Measurements from ENCODE around the gene TGFBRAP1.

Gene TGFBRAP1

GRCh38 chr2:105371810-105372209, 42.3 kb upstream of the TGFBRAP1 start:
- no peak overlapping the region for H3K4me2 ChIP-seq (ENCODE audit: low read length)
- no peaks in the 10 kb centered on the region for H3K27me3 ChIP-seq (ENCODE audit: control insufficient read depth, insufficient read depth, low read length)
- H3K79me2 ChIP-seq, result no peaks in the 10 kb centered on the region
- peaks cover 5% of the 10 kb centered on the region for H3K4me1 ChIP-seq
- H3K27ac ChIP-seq, result no peak overlapping the region
- H3K4me3 ChIP-seq (ENCODE audit: low read depth, low read length), result no peak overlapping the region
- H3K9me3 ChIP-seq (ENCODE audit: control insufficient read depth, low read length), result no peaks in the 10 kb centered on the region
- no peak for TF ChIP-seq CTCF (IDR thresholded peaks at IDR 0.05)
- H3K9ac ChIP-seq, result no peak overlapping the region
- no peaks in the 10 kb centered on the region for H3K36me3 ChIP-seq (ENCODE audit: control insufficient read depth, insufficient read depth, low read length)
- H2AFZ ChIP-seq, result no peak overlapping the region

GRCh38 chr2:105371156-105371555, 41.6 kb upstream of the TGFBRAP1 start:
- no peak overlapping the region for H2AFZ ChIP-seq
- no peak overlapping the region for H3K4me2 ChIP-seq (ENCODE audit: low read length)
- H3K79me2 ChIP-seq, result no peaks in the 10 kb centered on the region
- no peak for TF ChIP-seq CTCF (IDR thresholded peaks at IDR 0.05)
- H3K27me3 ChIP-seq (ENCODE audit: control insufficient read depth, insufficient read depth, low read length), result no peaks in the 10 kb centered on the region
- no peak overlapping the region for H3K4me3 ChIP-seq (ENCODE audit: low read depth, low read length)
- H3K9ac ChIP-seq, result no peak overlapping the region
- no peaks in the 10 kb centered on the region for H3K36me3 ChIP-seq (ENCODE audit: control insufficient read depth, insufficient read depth, low read length)
- no peak overlapping the region for H3K27ac ChIP-seq
- H3K9me3 ChIP-seq (ENCODE audit: control insufficient read depth, low read length), result no peaks in the 10 kb centered on the region
- peaks cover 5% of the 10 kb centered on the region for H3K4me1 ChIP-seq

GRCh38 chr2:105369777-105370690, 40.5 kb upstream of the TGFBRAP1 start:
- peak; percentile 90 for TF ChIP-seq CTCF (IDR thresholded peaks at IDR 0.05)
- no peaks in the 10 kb centered on the region for H3K27me3 ChIP-seq (ENCODE audit: control insufficient read depth, insufficient read depth, low read length)
- no peak overlapping the region for H3K4me2 ChIP-seq (ENCODE audit: low read length)
- no peaks in the 10 kb centered on the region for H3K79me2 ChIP-seq
- no peaks in the 10 kb centered on the region for H3K9me3 ChIP-seq (ENCODE audit: control insufficient read depth, low read length)
- H3K36me3 ChIP-seq (ENCODE audit: control insufficient read depth, insufficient read depth, low read length), result no peaks in the 10 kb centered on the region
- H3K4me1 ChIP-seq, result peaks cover 5% of the 10 kb centered on the region
- H3K4me3 ChIP-seq (ENCODE audit: low read depth, low read length), result no peak overlapping the region
- peak overlapping the region; percentile 73 for H2AFZ ChIP-seq
- no peak overlapping the region for H3K27ac ChIP-seq
- H3K9ac ChIP-seq, result no peak overlapping the region

- no peak overlapping the region for H3K4me3 ChIP-seq (ENCODE audit: low read depth, low read length)
- H3K36me3 ChIP-seq (ENCODE audit: control insufficient read depth, insufficient read depth, low read length), result no peaks in the 10 kb centered on the region
- H3K9me3 ChIP-seq (ENCODE audit: control insufficient read depth, low read length), result no peaks in the 10 kb centered on the region
Measured at GRCh38 chr2:105368759-105369408, 39.3 kb upstream of the TGFBRAP1 start.

More at GRCh38 chr2:105368759-105369408, 39.3 kb upstream of the TGFBRAP1 start:
- Histone ChIP-seq H3K4me2 (ENCODE audit: low read length) (no peak overlapping the region), H2AFZ (no peak overlapping the region), H3K9ac (no peak overlapping the region), H3K27me3 (ENCODE audit: control insufficient read depth, insufficient read depth, low read length) (no peaks in the 10 kb centered on the region), H3K4me1 (peaks cover 5% of the 10 kb centered on the region), H3K27ac (no peak overlapping the region), H3K79me2 (no peaks in the 10 kb centered on the region)
- no peak for TF ChIP-seq CTCF (IDR thresholded peaks at IDR 0.05)

All from parathyroid adenoma (tissue), 2 donors.